EL (cell line): Measurements from ENCODE around the gene B3GALT6.

Experiments used
- DNase-seq: peaks from one replicate; pipeline ENCODE4 v3.0.0-alpha.2; 2016

The B3GALT6 gene

DNA sequence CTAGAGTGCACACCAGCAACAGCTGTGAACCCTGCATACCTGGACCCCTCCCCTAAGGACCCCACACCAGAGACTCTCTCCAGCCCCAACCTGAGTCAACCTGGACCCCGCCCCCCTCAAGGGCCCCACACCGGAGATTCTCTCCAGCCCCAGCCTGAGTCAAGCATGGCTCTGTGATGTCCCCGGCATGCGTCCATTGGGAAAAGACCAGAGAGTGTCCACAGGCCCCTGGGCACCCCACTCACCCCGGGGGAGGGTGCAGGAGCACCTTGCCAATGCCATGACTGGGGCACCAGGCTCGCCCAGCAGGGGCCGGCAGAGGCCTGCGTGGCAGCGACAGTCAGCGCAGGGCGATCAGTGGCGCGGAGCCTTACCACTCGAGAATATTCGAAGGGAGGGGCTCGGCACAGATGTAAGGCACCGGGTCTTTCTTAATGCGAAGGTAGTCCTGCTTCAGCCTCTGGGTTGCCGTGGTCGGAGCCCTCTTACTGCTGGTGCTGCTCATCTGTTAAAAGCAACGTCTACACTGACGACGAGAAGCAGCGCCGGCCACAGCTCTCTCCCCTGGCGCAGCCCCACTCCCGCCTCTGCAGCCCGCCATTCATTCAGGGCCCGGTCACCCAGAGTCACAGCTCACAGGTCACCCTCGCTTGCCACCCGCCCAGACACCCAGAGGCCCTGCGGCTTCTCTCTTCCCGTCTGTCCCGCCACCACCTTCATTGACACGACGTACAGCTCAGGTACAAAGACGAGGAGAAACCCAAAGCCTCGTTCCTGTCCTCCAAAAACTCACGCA lies 35.6 kb downstream of the B3GALT6 start:
- DNase-seq: no peak

- no peak for DNase-seq
Observed at GRCh38 chr1:1268284-1268682, 36.2 kb downstream of the B3GALT6 start.

DNA sequence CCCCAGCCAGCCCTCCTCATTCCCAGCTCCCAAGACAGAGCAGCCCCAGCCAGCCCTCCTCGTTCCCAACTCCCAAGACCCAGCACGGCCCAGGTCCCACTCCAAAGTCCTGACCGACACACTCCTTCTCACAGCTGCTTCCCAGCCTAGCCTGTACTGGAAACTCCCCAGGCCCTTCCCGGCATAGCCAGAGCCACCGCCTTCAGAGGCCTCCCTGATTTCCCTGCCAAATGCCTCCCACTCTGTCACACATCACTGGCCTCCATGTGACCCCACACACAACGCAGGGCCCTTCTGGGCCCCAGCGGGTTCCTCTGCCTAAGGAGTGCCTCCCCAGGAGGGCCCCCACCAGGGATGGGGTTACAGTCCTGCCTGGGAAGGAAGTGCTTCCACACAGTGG lies 38.8 kb downstream of the B3GALT6 start:
- no peak for DNase-seq

DNA sequence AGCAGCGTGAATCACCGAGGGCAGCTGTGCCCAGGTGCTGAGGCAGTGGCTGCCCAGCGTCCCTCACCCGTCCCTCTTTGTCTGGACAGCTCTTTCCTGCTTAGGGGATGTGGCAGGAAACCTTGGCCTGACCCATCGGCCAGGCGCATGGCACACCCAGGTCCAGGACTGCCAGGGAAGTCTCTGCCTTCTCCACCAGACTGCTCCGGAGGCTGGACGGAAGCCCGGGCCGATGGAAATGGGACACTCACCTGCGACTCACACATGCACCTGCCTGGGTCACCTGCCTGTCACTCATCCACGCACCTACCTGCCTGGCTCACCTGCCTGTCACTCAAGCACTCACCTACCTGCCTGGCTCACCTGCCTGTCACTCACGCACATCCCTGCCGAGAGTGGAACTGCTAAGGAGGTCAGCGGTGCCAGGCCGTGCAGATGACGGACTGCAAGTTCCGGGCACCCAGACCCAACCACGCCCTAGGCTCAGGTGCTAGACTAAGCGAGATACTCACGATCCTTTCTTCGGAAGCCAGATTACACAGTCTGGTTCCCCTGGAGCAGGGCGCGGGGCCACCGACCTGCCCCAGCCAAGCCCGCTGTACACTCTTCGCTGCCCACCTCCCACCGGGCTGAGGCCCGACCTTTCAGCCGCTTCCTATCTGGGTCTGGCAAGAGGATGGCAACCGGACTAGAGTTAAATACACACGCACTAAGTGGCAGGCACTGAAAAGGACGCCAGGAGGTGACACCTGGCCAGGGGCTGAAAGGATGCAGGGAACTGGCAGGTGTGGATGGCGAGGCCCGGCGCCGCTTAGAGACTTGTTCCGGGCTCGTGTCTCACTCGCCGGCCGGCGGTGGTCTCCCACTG lies 40.5 kb downstream of the B3GALT6 start:
- DNase-seq: no peak

GRCh38 chr1:1273209-1273511 lies 41.1 kb downstream of the B3GALT6 start:
- DNase-seq: no peak

DNA sequence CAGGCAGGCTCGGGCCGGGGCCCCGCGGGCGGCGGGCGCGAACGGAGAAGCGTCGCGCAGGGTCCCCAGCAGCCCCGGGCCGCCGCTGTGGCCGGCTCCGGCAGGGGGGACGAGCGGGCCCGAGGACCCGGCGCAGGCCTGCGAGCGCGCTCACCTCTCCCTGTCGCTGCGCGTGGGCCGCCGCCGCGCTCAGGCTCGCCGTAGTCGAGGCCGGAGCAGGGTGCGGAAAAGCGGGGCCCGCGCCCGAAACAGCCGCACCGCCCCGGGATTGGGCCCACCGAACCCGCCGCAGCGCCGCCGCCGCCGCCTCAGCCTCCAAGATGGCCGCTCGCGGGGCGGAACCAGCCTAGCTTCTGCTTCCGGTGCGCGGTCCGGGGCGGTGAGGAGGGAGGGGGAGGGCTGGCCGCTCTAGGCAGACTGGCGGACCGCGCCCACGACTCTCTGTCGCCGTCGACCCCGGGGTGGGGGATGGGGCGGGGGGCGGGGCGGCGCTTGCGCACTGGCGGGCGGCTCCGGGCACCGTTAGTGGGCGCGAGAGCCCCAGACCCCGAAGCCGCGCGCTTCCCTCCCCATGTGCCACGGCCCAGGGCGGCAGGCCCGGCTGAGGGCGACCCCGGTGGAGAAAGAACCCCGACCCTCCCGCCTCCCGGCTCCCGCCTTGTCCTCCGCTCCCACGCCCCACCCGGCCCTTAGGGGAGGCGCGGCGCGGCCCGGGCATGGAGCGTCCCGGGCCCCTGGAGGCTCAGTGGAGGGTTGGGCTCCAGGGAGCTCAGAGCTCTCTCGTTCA lies 41.7 kb downstream of the B3GALT6 start, which contains the start of gene UBE2J2:
Gene UBE2J2, minus strand, starts transcription at position 343 of the 787 bp plus-strand sequence. CDS start 5,862 bp downstream, outside the sequence.
- DNase-seq: peak; percentile 87

DNA sequence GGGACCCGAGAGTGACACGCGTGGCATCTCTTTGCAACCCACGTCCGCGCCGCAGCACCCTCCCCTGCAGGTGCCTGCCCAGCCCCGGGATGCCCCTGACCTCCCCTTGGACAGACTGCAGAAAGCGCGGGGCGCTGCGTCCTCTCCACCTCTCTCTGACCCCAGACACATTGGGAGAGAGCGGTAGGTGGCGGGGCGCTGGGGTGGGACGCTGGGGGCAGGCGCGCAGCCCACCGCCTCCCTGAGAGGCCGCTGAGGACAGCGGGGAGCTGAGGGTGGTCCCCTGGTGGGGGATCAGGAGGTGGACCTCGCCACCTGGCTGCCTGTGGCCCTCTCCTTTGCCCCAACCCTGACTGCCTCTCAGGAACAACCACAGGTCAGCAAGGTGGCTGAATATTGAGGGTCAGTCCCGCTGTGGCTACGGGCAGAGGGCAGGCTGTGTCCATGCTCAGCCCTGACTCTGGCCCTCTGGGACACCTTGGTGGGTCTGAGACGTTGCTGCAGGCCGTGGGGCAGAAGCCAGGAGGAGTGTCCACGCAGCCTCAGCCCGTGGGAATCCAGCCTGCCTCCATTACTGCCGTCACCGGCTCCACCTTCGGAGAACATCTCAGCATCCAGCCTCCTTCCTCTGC lies 42.4 kb downstream of the B3GALT6 start:
- DNase-seq: no peak

- DNase-seq: no peak
Observed at GRCh38 chr1:1274931-1275431, 42.9 kb downstream of the B3GALT6 start.

DNA sequence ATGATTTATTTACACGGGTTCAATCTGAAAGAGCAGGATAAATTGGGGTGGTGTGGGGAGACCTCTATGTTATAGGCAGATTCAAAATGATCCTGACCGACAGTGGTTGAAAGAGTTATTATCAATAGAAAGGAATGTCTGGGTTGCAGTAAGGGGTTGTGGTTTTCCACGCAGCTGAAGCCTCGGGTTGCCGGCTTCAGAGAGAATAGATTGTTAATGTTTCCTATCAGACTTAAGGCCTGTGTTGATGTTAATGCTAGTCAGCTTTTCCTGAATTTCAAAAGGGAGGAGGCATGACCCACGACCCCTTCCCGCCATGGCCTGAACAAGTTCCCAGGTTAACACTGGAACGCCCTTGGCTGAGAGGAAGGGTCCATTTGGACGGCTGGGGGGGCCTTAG lies 43.8 kb downstream of the B3GALT6 start:
- DNase-seq: peak; percentile 26

DNA sequence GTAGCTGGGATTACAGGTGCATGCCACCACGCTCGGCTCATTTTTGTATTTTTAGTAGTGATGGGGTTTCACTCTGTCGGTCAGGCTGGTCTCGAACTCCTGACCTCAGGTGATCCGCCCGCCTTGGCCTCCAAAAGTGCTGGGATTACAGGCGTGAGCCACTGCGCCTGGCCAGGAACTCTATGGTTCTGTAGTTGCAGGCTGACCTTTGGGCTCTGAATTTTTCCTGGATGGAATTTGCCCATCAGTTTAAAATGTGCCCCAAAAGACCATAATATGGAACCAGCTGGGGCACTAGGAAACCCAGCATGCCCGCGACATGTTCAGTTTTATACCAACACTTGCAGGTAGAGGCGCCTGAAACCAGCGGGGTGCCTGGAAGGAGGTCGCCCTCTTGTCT lies 46.6 kb downstream of the B3GALT6 start:
- DNase-seq: no peak

GRCh38 chr1:1279028-1279427 lies 47.0 kb downstream of the B3GALT6 start:
- no peak for DNase-seq

- no peak for DNase-seq
Observed at GRCh38 chr1:1280782-1281481, 48.9 kb downstream of the B3GALT6 start.

DNA sequence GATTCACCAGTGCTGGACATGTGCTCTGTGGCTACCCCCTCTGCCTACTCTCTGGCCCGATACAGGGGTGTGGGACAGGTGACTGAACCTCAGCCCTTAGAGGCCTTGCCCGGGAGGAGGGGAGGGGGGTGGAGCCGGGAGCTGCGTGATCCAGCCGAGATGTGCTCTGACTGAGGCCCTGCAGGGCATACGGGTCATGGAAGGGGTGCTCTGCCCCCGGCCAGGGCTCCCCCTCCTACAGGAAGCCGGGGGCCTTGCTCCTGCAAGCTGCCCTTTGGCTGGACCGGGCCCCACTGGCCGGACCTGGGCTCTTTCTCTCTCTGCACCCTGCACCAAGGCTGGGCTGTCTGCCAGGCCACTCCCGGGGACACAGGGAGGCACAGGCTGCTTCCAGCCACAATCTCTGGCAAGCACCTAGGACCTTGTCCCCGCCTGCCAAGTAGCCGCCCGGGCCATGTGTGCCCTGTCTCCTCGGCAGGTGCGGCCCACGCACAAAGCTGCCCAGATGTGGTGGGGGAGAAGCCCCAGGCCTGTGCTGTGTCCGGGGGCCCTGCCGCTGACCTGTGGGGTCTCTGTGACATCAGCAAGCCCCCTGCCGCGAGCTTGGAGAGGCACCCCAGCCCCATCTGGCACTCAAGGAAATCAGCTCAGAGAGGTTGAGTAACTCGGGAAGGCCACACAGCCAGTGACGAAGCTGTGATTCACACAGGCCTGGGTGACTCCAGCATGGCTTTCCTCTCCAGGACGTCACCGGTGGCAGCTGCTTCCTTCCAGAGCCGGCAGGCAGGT lies 49.7 kb downstream of the B3GALT6 start:
- DNase-seq: peak; percentile 65

- peak; percentile 30 for DNase-seq
Observed at GRCh38 chr1:1282998-1283397, 51.0 kb downstream of the B3GALT6 start.

DNA sequence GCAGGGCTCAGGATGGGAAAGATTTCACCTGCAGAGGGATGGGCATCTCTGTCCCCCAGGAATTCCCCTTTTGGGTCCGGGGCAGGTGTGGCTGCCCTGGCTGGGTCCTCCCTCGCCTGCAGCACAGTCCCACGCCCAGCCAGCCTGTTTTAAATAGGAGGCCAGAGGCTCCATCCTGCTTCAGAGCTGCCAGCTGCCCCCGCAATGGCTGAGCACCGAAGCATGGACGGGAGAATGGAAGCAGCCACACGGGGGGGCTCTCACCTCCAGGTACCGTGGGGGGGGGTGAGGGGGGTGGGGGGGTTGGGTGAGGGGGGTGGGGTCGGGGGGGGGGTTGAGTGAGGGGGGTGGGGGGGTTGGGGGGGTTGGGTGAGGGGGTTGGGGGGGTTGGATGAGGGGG lies 51.8 kb downstream of the B3GALT6 start:
- DNase-seq: peak; percentile 35
